Stimulated activated CD8-positive, alpha-beta memory T cell treated with anti-CD3 and anti-CD28 coated beads, Interleukin-7, amount 100 ng/mL, for 24 hours (primary cell): ENCODE data around the gene HIBADH.

Experiments used
- DNase-seq: peaks from one replicate; pipeline ENCODE4 v3.0.0-alpha.2; 2020; ENCODE audit warnings: low read depth

HIBADH gene

DNA sequence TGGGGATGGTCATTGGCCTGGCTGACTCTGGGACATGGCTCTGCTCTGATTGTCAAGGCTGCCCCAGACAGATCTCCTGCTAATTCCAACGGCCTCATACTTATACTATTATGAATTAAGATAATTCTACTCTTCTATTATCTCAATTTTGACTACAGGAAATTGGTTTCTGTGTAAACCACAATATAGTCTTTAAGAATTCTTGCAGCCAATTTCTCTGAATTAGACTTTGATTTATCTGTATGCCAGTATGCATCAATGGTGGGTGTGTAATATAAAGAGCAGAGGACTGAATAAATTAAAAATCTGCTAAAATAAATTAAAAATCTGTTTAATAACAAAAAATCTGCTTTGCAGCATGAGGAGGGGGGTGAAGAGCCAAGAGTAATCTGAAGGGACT, 27.0 kb downstream of the HIBADH start:
- DNase-seq = no peak

DNA sequence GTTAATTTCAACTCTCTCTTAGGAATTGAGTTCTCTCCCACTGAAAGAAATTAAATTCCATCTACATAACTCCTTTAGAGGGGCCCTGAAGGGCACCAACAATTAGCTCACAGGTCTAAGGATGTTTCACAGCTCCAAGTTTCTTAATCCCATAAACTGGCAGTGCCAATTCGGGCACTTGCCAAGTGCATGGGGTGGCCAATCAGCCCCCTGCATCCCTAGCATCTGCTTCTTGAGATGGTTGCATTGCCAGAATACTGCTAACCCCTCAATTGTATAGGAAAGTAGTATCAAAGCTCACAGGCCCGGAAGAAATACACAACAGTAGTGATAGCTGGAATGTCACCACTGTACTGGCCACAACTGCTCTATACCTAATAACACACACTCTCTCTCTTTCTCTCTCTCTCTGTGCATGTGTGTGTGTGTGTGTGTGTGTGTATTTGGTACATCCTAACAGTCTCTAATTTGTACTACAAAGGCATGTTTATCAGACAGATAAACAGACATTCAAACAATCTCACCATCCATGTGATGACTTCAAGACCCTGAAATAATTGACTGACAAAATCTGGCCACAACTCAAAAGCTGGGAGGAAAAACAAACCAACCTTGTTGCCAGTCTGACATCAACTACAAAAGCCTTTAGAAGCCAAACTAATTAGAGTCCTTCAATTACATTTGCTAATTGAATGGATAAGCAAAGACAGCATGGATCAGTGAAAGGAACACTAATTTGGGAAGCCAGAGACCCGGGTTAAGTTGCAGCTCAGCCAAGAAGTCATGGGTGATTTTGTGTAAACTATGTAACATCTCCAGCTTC, 27.8 kb downstream of the HIBADH start:
- no peak for DNase-seq

DNA sequence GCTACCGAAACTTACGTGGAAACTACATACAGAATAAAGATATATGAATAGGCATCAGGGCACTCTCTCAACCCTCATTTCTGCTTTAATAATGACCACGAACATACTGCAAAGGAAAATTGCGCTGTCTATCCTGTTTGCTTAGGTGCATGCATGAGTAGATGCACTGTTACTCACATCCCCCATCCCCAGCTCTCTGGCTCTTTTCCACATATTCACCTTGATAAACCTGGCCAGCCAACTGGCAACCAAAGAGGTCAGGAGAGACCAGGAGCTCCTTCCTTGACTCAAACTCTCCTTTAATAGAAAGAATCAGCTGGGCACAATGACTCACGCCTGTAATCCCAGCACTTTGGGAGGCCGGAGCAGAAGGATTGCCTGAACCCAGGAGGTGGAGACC, 29.6 kb downstream of the HIBADH start:
- no peak for DNase-seq

DNA sequence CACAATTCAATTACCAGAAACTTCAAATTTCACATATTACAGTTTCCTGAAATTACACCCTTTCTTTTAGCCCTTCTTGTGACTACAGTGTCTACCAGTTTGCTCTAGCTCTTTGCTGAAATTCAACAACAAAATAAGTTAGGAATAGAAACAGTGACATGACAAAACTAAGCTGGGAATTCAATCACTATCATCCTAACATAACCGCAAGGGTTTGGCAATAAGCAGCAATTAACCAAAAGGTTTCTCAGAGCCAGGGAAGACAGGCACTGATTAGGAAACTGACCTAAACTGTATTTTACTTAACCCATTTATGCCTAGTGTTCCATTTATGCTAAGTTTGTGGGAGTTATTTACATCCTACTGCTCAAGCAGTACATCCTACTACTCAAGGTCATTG, 31.3 kb downstream of the HIBADH start:
- no peak for DNase-seq

DNA sequence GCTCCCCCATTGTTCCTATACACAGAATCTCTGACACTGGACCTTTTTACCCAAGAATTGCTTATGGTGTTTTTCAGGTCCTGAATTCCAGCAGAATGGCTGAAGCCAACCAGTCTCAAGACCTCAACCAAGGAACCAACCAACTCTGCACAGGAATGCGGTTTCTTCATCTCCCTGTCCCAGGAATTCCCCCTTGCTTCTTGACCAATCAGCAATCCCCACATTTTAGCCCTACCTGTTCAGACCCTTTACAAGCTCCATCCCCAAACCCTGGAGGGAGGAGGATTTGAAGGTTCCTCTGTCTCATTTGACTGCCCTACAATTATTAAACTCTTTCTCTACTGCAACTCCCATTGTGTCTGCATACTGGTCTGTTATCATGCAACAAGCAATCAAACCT, 35.5 kb downstream of the HIBADH start:
- no peak for DNase-seq

DNA sequence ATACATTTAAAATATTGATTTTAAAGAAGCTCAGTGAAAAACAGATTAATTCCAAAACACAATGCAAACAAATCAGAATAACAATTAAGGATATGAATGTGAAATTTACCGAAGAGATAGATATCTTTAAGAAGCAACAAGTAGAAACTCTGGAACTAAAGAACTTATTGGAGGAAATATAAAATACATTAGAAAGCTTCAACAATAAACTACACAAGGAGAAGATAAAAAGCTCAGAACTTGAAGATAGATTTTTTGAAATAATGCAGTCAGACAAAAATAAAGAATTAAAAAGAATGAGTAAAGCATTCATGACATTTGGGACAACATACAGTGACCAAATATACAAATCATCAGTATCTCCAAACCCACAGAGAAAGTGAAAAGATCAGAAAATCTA, 43.2 kb downstream of the HIBADH start:
- DNase-seq = no peak

DNA sequence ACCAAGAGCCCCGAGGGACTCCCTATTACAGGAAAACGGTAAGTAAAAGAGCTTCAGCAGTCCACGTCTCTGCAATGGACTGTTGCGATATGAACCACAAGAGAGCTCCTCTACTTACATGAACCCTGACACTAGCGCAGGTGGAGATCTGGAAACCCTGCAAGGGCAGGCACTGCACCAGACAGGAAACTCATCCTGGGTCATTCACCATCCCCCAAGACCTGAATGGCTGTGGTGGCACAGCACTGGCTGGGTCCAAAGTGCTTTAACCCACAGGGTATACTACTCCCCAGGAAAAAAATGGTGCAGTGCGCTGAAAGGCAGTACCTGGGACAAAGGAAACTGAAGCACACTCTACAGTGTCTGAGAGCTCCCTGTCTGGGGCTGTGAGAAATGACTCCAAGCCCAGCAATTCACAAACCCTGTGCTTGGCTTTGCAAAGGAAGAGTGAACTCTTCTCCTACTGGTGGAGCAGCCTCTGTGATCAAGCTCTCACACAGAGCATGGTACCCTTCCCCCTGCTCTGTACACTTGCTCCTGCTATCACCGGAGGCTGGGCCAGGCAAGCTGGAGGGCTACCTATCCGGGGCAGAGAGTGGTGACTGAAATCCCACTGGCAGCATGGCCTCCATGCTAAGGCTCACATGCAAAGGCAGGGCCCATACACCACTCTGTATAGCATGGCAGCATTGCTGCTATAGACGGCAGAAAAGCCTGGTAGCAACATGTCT, 44.9 kb downstream of the HIBADH start:
- no peak for DNase-seq

DNA sequence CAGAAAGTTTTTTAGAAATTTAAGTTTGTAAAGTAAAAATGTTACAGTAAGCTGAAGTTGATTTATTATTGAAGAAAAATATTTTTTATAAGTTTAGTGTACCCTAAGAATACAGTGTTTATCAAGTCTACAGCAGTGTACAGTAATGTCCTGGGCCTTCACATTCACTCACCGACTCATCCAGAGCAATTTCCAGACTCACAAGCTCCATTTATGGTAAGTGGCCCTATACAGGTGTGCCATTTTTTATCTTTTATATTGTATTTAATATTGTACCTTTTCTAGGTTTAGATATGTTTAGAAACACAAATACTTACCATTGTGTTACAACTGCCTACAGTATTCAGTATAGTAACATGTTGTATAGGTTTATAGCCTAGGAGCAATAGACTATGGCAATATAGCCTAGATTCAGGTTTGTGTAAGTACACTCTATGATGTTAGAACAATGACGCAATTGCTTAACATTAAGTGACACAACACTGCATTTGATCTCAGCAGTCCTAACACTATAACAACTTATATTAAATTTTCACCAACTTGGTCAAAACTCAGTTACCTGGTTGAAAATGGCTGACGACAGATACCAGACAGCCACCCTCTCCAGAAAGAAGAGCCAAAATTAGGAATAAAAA, 45.7 kb downstream of the HIBADH start:
- DNase-seq = no peak

DNA sequence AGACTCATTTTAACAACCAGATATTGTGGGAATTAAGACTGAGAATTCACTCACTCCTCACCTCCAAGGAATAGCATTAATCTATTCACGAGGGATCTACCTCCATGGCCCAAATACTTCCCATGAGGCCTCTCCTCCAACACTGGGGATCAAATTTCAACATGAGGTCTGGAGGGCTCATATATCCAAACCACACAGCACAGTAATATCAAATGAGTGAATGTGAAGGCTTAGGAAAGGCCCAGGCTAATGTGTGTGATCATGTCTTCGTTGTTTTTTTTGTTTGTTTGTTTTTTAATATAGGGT, 46.5 kb downstream of the HIBADH start:
- no peak for DNase-seq

DNA sequence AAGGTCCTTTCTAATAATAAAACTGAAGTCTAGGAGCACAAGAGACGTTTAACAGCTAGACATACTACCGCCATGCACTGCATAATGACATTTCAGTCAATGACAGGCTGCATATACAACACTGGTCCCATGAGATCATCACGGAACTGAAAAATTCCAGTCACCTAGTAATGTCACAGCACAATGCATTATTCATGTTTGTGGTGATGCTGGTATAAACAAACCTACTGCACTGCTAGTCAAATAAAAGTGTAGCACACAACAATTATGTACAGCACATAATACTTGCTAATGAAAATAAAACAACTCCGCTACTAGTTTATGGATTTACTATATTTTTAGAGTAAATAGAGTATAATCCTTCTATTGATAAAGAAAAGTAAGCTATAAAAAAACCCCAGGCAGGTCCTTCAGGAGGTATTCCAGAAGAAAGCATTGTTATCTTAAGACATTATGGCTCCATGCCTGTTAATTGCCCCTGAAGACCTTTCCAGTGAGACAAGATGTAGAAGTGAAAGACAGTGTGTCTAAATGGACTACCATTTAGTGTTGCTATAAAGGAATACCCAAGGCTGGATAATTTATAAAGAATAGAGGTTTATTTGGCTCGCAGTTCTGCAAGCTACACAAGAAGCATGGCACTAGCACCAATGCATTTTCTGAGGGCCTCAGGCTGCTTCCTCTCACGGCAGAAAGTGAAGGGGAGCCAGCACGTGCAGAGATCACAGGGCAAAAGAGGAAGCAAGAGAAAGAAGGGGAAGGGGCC, 47.1 kb downstream of the HIBADH start:
- no peak for DNase-seq

DNA sequence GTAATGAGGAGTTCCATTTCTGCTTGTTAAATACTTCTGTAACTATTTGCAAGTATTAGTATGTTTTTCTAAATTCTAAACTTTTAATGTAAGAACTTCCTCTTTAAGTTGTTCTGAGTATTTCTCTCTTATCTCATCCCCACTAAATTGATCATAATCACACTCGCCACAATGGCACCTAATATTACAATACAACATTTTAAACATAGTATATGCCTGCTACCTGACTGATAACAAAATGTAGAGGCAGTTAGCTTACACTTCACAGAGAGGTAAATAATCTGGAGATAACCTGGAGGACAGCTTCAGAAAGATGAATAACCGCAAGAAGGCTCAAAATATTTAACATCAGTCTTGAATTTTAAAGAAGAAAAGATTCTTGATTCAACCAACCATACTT, 48.6 kb downstream of the HIBADH start:
- DNase-seq = no peak

DNA sequence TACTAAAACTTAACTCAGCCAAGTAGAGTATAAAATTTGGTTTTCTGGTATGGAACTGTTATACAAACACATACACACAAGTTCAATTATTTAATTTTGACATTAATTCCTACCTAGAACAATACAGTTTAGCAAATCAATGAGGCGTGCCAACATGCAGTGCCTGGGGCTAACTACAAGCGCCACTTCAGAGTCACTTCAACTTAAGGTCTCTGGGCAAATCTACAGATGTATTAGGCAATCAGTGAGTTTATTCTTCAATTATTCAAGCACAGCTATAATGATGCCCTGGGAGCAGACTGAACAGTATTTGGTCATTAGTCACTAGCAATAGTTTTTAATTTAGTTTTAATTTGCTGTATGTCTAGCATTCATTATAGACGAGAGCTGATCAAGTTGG, 51.6 kb downstream of the HIBADH start:
- no peak for DNase-seq

DNA sequence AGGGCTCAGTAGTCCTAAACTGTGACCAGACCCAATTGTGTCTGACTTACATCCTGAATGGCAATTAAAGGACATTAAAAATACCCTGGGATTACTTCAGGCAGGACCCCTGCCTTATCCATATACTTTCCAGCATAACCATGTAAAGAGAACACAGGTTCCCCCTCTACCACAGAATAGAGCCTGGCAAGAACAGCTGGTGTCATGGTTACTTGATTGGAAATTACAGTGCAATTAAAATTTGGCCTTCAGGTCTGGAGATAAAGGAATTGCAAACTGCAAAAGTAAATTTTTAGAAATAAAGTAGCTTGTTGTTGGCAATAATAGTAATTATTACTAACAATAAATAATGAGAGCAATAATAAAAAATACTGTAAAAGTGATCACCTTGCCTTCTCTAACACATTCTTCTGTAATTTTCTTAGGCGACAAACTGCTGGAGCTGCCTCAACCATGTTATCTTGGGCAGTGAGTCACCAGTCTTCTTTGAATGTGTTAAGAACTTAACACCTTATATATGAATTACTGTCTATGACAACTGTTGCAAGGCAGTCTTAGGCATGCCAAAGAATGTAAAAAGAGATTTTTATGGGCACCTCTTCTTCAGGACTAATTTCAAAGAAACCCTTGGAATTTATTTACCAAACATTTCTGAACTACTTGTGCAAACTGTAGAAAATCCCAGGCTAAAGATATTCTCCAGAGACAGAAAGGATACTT, 53.7 kb downstream of the HIBADH start:
- DNase-seq = no peak

DNA sequence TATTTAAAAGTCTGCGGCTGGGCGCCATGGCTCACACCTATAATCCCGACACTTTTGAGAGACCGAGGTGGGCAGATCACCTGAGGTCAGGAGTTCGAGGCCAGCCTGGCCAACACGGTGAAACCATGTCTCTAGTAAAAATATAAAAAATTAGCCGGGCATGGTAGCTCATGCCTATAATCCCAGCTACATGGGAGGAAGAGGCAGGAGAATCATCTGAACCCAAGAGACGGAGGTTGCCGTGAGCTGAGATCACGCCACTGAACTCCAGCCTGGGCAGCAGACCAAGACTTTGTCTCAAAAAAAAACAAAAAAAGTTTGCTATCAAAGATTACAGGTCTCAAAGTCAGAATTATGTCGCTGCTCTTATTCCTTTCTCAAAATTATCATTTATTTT, 55.5 kb downstream of the HIBADH start:
- DNase-seq = no peak

DNA sequence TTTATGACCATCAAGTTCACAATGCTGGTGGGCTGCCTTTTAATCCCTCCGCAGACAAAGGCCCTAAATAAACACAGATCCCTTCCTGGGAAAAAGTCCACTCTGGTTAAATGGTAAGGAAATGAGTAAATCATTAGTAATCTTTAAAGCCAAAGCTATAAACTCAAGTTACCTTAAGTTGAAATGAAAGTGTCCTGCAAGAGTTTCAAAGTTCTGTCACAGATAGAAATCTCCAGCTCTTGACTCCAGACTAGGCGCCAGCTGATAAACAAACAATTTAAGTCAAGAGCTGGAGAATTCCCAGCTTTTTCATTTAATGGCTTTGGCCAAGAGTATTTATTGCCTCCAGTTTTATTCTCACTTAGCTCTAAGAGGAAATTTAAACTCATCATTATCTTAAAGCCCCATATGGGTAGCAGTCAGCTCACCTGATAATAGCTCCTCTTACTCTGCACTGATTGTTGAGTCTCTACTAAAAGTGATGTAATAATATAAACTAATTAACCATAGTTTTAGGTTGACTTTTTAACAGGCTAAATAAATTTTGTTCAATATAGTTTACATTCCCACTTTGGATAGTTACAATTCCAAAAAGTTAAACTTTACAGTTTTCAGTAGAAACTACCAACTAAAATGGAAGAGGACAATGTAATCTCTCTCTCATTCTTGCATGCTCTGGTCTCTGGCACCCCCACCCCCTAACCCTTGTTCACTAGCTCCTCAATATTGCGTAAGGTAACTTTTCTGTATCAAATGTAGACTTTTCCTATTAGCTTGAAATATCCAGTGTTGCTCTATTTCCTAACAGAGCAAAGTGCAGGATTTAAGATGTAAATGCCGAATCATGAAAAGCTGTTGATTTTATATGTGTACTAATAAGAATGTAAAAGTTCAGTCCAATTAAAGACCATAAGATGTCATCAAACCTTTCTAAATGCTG, 56.1 kb downstream of the HIBADH start:
- no peak for DNase-seq

DNA sequence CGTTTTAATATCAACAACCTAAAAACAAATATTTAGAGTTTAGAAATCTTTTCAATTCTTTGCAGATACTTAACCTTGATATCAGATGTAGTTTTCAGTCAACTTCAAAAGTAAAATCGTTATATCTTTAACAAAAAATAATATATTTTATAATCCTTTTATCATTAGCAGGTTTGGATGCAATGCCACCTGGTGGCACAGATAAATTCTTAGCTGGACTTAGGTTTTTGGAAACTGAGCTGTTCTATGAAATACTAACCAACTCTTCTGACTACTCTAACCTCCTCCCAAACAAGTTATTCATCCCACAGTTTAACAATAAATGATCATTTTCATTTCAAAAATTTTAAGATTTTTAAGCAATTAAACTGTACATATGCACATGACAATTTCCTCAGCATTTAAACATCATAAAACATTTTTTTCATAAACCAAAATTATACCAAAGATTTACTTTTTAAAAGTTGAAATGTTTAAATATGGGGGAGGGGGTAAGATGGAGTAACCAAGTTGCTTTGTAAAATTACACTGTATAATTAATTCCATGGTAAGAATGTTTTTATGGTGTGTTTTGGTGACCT, 56.9 kb downstream of the HIBADH start:
- DNase-seq = no peak

DNA sequence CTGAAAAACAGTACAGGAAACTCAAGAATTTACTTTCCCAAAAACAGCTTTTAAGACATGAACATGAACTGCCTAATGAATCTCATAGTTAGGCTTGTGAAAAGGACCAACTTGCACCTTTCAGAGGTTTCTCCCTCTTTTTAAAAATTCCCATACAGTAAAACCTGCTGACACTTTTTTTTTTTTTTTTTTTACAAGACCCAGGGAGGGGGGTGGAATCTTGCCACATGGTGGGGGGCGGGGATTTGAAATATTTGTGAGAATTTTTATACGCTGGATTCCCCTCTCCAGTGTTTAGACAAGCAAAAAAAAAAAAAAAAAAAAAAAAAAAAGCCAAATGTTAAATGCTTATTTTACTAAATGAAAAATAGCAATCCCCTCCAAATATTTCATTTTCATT, 57.4 kb downstream of the HIBADH start:
- DNase-seq = no peak

DNA sequence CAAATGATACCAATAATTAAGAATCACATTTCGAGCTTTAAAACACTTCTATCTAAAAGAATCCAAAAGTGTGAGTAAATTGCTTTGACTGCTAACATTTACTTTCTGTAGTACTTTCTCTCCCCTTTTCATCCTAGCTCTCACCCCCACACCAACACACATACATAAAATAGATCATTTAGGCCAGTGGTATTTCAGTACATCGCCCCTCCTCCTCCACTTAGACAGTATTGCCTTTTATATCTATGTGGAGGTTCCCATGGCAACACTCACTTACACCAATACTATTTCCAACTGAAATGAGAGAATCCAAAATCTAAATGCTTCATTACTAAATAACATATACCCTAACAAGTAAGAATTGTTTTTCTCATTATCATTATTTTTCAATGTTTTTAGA, 58.9 kb downstream of the HIBADH start:
- DNase-seq = no peak

DNA sequence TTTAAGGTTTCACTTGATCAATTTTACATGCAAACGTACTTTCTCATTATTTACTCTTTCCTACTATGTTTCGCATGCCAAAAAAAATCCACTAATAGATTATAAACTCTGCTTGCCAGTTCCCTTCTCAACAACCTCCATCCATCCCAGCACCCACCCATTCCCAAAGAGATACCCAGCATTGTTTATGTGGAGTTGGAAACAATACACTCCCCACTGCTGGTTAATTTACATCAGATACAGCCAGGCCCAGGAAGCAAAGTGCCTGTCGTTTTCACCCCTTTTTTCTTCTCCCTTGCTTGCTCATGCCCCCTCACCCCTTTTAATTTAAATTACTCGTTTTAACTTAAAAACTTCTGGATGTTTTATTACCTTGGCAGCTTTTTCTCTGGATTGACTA, 59.9 kb downstream of the HIBADH start:
- DNase-seq = no peak

DNA sequence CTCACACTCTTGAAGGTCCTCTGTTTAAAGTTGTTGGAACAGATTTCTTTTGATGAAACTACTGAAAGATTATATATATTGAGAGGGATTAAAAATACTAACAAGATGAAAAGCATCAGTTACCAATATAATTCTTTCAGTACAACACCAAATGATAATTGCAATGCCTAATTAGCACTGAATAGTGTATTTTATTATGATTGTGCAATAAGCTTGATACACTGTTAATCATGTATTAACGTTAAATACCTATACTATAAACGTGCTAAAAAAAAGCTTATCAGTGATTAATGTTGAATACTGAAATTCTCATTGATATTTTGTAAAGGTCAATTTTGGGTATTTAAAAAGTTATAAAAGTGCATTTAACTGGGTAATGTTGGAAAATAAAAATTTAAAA, 61.5 kb downstream of the HIBADH start:
- DNase-seq = no peak

DNA sequence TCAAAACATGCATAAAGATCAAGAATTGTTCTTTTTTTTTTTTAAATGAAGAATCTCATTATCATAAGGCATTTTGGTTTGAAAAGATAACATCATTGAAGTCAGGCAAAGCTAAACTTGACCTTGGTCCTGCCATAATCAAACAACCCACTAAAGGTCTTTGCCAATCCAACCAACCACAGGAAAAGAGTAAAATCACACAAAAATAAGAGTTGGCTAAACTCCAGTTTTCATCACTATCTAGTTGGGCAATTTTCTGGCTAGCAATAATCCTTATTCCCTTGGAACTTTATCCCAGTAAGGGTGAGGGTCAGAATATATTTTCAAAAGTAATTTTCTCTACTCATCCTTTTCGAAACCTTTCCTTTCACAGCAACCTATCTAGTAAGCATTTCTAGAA, 62.4 kb downstream of the HIBADH start:
- DNase-seq = no peak
